Endodermal cell (in vitro differentiated cells): ENCODE measurements around the gene CROCC. TPM values are rescaled to one million over a fixed set of nuclear protein-coding genes. Genes with fewer than 3 reads are reported as not detected.
A peak's percentile ranks its signal among the peaks of the same experiment; 100 is the strongest.

ENCODE experiments used
- DNase-seq: peaks from one replicate; pipeline ENCODE4 v3.0.0-alpha.2; 2017
- H3K27ac ChIP-seq: 2 replicates; pipeline ENCODE4 v1.5.1; 2013; ENCODE audit warnings: mild to moderate bottlenecking, low read depth, low read length, moderate library complexity
- H3K27me3 ChIP-seq: 2 replicates; pipeline ENCODE4 v1.6.1; 2013; ENCODE audit warnings: mild to moderate bottlenecking, low read length, moderate library complexity; ENCODE audit not compliant: insufficient read depth, control insufficient read depth, poor library complexity, severe bottlenecking
- H3K36me3 ChIP-seq: 2 replicates; pipeline ENCODE4 v1.7.0; 2013; ENCODE audit warnings: mild to moderate bottlenecking, low read length, moderate library complexity; ENCODE audit not compliant: control insufficient read depth, insufficient read depth
- H3K4me1 ChIP-seq: one replicate; pipeline ENCODE4 v1.7.0; 2013; ENCODE audit warnings: low read length; ENCODE audit not compliant: control insufficient read depth, insufficient read depth
- H3K4me3 ChIP-seq: 2 replicates; pipeline ENCODE4 v1.5.1; 2013; ENCODE audit warnings: mild to moderate bottlenecking, low read length, moderate library complexity
- H3K9ac ChIP-seq: 2 replicates; pipeline ENCODE4 v1.6.1; 2013; ENCODE audit warnings: mild to moderate bottlenecking, low read length, moderate library complexity; ENCODE audit not compliant: poor library complexity, severe bottlenecking; ENCODE audit errors: extremely low read depth
- H3K9me3 ChIP-seq: 2 replicates; pipeline ENCODE4 v1.6.1; 2013; ENCODE audit warnings: mild to moderate bottlenecking, low read length, moderate library complexity; ENCODE audit not compliant: control insufficient read depth
- H3K27ac Mint-ChIP-seq: 2 replicates; pipeline ENCODE4 v1.8.0; 2020; ENCODE audit warnings: mixed read lengths
- H3K27me3 Mint-ChIP-seq: 2 replicates; pipeline ENCODE4 v1.8.0; 2021; ENCODE audit warnings: mild to moderate bottlenecking, mixed read lengths; ENCODE audit not compliant: insufficient read depth
- H3K36me3 Mint-ChIP-seq: 2 replicates; pipeline ENCODE4 v1.8.0; 2020; ENCODE audit warnings: low read depth, mixed read lengths
- H3K4me1 Mint-ChIP-seq: 2 replicates; pipeline ENCODE4 v1.8.0; 2020; ENCODE audit warnings: mixed read lengths
- H3K4me3 Mint-ChIP-seq: 2 replicates; pipeline ENCODE4 v1.8.0; 2020; ENCODE audit warnings: mild to moderate bottlenecking, moderate library complexity, mixed read lengths
- H3K9me3 Mint-ChIP-seq: 2 replicates; pipeline ENCODE4 v1.8.0; 2020; ENCODE audit warnings: mild to moderate bottlenecking, mixed read lengths
- CTCF ChIP-seq: fragments of 200-600 bp; sonication (generic); conservative IDR thresholded peaks from 2 replicates; pipeline ENCODE4 v1.5.0; 2021; ENCODE audit warnings: antibody characterized with exemption, mild to moderate bottlenecking
- WGBS, 2 experiments: methylation state at CpG; one replicate each; pipeline versions ENCODE4 v1.1.5 to v1.1.7; 2013; ENCODE audit warnings: missing lambda C conversion rate in 2 of 2, mixed read lengths in 1 of 2; ENCODE audit not compliant: insufficient coverage in 1 of 2, insufficient read length in 1 of 2; 5-methylcytosine and 5-hydroxymethylcytosine counted together
- total RNA-seq, 2 donors: library from RNA; stranded (reverse); fragmentation: NEBNext Ultra II Directional in 1 of 2; extraction: Animal tissue kit (Norgen Biotek cat#: 25700) in 1 of 2; gene quantifications; 2 replicates in 1 of 2; 3 replicates in 1 of 2; pipeline ENCODE4 v1.2.1, GENCODE V29; 2021

CROCC gene
- total RNA-seq, 2 donors from 2014 or later: 58.4 to 61.8 TPM

GRCh38 chr1:16905868-16906702 is 15.6 kb upstream of the CROCC start:
- Histone ChIP-seq H3K36me3 (no peaks in the 10 kb centered on the region), H3K9me3 (no peaks in the 10 kb centered on the region), H3K4me3 (no peak overlapping the region), H3K27ac (peak overlapping the region; percentile 100), H3K4me1 (no peaks in the 10 kb centered on the region), H3K9ac (no peak overlapping the region), H3K27me3 (no peaks in the 10 kb centered on the region)
- Mint-ChIP-seq H3K4me3 (no peak overlapping the region), H3K27ac (no peak overlapping the region), H3K27me3 (no peaks in the 10 kb centered on the region), H3K9me3 (no peaks in the 10 kb centered on the region), H3K36me3 (no peaks in the 10 kb centered on the region), H3K4me1 (peaks cover 12% of the 10 kb centered on the region)
- TF ChIP-seq CTCF: no peak
- 84 to 86% methylated on average over 10 to 11 of the region's 11 CpGs for WGBS, 2 experiments
- DNase-seq: peak; percentile 44

DNA sequence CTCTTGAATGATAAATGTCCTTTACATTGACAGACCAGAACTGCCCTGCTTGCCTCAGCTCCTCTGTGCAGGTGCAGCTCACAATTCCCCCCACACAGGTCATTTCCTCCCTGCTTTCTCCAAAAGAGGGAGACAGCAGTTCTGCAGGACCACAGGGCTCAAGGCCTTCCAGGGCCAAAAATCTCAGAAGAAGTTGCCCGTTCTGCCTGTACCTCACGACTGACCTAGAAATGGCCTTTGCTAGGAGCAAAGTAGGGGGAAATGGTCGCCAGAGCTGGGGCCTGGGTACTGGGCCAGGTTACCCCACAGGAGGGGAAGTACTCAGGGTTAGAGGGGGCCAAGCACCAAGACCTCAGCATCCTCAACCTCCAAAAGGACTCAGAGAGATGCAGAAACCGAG is 14.9 kb upstream of the CROCC start:
- Histone ChIP-seq H3K9ac (no peak overlapping the region), H3K36me3 (no peaks in the 10 kb centered on the region), H3K27me3 (no peaks in the 10 kb centered on the region), H3K4me3 (no peak overlapping the region), H3K27ac (no peak overlapping the region), H3K4me1 (no peaks in the 10 kb centered on the region), H3K9me3 (no peaks in the 10 kb centered on the region)
- H3K36me3 Mint-ChIP-seq: no peaks in the 10 kb centered on the region
- H3K27ac Mint-ChIP-seq: no peak overlapping the region
- H3K4me1 Mint-ChIP-seq: peaks cover 10% of the 10 kb centered on the region
- no peaks in the 10 kb centered on the region for H3K9me3 Mint-ChIP-seq
- DNase-seq: no peak
- TF ChIP-seq CTCF: no peak
- no peak overlapping the region for H3K4me3 Mint-ChIP-seq
- H3K27me3 Mint-ChIP-seq: no peaks in the 10 kb centered on the region
- 85 to 100% methylated on average over 3 to 4 of the region's 4 CpGs for WGBS, 2 experiments

DNA sequence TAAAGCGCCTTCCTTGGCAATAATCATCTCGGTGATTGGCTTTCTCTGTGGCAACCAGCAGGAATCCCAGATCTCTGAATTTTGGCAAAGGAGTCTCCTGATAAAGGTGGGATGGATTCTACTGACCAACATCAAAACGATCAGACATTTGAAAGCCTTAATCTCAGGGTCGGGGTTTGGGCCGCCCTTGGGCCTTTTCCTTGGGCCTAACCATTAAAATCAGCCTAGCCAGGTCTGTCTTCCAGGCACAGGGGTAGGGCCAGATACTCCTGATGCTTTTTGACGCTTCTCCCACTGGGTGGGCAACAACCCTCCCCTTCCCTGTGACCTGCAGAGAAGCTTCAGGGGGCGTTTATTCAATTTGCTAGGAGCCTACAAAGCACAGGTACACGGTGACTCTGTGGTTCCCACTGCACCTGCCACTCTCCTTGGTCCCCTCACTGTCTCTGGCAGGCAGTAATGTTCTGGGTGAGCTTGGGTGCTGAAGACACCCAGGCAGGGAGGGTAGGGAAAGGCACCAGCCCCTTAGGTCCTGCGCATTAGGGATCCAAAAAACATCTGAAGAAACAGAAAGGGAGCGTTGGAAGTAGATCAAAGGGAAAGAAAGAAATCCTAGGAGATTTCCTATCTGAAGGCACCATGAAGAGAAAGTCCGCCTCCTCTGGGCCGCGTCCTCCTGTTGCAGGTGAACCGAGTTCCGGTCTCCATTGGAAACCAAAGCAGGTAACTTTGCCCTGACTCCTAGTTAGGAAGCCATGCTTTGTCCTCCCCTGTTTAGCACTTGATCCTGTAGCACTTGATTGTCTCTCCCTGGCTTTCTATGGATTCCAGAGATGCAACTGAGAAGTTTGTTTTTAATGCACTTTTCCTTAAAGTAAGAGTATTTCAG is 13.6 kb upstream of the CROCC start:
- no peaks in the 10 kb centered on the region for H3K36me3 Mint-ChIP-seq
- no peaks in the 10 kb centered on the region for H3K9me3 Mint-ChIP-seq
- H3K4me3 Mint-ChIP-seq: no peak overlapping the region

More for the DNA sequence above, 13.6 kb upstream of the CROCC start:
- peaks cover 5% of the 10 kb centered on the region for H3K4me1 Mint-ChIP-seq
- Histone ChIP-seq H3K9ac (no peak overlapping the region), H3K27ac (no peak overlapping the region), H3K9me3 (no peaks in the 10 kb centered on the region), H3K36me3 (no peaks in the 10 kb centered on the region), H3K27me3 (no peaks in the 10 kb centered on the region), H3K4me1 (no peaks in the 10 kb centered on the region), H3K4me3 (no peak overlapping the region)
- 88 to 94% methylated on average over 14 to 15 of the region's 15 CpGs for WGBS, 2 experiments
- H3K27ac Mint-ChIP-seq: no peak overlapping the region
- peak; percentile 26 for TF ChIP-seq CTCF
- DNase-seq: peak; percentile 44
- no peaks in the 10 kb centered on the region for H3K27me3 Mint-ChIP-seq
